UCSD-AML1 (cell line): ENCODE measurements around the gene PSMG1.

Experiments
- DNase-seq: peaks from one replicate; lab custom pipeline; 2025; ENCODE audit not compliant: unreplicated experiment; lab: John Stamatoyannopoulos, UW

Gene PSMG1

DNA sequence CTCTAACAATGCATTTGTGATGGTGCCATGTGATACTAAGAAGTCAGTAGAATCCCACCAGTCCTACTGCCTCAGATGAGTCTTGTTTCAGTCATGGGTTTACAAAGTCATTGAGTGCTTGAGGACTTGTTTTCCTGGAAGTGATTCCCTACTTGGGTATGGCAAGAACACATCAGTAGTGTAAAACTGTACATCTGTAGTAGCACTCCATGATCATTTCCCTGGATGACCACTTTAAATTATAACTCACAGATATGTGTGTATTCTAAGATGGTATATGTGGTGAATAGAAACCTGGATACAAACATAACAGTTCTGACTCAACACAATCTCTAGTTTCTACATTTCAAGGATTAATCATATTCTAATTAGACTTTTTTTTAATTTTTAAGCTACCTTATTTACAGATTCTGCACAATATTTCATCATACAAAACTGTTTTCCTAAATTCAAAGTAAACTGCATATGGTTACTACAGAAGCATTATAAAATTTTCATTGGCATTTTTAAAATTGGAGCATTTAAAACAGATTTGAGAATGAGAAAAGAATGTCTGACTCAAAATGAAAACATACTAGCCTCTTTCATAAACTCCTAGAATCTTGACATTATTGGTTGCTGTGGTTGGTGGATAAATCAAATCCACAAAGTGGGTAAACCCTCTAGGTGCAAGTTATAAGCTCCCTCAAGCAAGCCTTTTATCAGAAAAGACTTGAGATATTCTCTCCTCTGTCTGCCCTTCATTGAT is 6.8 kb upstream of the PSMG1 start:
- no peak for DNase-seq

DNA sequence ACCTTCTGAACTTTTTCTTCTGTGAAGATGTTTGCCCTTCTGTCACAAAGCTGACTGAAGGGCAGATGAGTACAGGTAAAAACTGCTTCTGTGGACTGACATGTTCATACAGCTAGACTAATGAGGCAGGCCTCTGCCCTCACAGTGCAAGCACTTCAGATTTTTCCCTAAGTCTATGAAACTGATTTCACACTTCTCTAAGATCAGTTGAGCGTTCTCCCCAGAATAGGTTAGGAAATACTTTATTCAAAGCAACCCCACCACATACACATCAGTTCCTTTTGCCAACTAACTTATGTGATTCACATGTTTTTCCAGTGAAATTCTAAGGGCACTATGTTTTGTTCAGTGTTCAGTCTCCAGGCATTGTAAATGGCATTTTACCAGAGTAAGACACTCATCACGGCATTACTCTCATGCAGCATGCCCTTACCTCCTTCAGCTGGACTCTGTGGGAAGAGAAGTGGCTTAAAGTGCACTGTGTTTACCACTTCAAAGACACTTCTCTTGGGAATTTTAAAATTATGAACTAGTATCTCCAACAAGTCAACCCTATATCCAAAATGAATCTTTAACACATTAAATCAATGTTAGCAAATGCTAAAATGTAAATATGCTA is 5.4 kb upstream of the PSMG1 start:
- DNase-seq: no peak

DNA sequence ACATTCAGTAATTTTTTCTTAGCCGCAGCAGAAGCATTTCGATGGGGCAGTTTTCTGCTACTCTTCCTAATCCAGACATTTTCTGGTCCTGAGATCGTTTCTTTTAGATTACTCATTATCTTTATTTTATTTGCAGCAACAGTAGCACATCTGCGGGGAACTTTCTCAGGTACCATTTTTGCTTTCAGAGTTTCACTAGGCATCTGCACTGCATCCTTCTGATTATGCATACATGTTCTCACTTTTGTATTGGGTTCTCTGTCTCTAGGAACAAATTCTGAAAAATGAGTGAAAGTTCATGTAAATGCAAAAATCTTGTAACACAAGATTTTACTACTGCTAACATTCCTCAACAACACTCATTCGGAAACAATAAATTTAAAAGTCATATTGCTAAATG is 3.9 kb upstream of the PSMG1 start:
- DNase-seq: no peak

DNA sequence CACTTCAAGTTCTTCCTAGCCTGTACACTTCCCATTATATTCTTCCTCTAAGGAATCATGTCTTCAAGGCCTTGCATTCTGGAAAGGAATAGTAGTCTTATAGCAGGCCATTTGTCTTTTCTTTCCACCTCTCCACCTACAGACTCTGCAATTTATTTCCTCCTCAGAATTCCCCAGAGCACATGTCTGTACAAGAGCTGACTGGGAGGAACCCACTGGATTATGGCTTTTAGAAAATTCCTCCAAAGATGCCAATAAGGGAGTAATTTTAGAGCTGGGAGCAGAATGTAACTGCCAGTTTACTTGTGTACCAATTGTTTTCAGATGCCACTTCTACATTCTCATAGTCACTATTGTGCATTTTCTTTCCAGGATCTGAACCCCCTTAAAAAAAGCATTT is 3.4 kb upstream of the PSMG1 start:
- DNase-seq: no peak

DNA sequence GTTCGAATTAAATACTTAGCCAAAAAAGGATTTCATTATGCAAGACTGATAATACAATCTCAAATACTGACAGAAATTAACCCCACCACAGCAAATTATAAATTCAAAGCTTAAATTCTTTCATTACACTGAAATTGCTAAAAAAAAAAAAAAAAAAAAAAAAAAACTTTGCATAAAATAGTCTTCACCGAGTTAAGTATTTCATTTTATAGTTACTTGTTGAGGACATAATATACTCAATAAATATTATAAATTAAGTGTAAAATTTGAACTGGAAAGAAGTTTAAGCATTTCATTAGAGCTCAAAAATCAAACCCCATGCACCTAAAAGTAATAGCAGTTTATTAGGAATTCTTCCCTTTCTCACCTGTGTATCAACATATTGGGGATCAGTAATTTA is 1.9 kb upstream of the PSMG1 start:
- no peak for DNase-seq

DNA sequence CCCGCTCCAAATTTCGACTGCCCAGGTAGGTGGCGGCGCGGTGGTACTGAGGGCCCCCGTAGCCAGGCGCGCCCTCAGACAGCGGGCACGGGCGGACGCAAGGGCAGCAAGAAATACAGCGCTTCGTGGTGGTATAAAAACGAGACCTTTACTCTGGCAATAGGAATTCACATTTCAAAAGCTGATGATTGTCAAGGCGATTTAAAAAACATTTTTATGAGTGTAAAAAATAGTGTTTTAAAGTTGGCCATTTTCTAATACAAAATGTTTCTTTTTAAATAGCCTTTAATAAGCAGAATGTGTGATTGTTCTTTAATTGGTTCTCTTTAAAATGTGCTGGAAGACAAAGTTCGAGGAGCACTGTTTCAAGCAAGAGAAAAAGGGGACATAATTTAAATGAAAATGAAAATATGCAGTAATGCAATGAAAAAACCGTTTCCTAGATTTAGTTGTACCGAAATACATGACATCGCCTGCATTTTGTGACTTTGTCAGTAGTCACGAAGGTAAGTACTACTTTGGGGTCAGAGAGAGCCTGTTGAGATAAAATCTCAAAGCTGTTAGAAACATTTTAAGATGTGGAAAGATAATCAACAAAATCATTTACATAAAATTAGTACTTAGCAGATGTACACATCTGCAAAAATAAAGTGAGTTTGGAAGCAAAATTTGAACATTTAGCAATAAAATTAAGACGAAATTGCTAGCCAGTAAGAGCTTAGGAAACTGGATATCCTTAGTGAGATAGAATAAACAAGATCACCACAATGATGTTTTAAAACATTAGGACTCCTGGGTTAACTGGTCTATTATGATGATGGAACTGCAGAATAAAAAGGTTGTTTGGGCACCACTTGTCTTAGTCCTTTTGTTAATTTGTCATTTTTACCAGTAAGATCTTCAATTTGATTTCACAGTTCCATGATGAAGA is 1.1 kb upstream of the PSMG1 start:
- no peak for DNase-seq

DNA sequence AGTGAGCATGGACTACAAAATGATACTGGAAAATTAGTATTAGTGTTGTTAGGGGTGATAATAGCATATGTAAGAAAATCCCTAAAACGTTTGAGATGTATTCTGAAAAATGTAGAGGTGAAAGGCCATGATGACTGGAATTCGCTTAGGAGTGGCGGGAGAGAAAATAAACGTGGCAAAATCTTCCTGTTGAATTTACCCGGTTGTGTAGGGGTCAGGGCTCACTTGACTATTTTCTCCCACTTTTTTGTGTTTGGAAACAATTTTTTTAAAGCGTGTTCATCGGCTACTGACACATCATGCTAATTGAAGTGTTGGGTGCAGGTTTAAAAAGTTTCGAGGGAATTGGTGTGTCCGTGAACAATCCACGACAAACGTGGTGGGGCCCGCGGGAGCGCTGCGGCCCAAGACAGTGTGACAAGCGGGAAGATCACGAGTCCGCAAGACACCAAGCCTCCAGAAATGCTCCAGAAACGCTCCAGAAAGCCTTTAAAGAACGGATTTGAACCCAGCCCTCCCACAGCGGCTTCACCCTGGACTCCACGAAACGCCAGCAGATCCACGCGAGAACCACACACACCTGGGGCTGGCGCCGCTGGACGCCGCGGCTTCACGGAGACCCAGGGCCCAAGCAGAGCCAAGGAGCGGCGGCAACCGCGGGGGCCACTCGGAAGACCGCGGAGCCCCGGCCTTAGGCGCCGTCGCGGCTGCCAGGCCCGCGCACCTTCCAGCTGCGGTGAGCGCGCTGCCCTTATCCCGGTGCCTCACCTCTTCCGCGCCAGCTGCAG is 573 bp downstream of the PSMG1 start:
- no peak for DNase-seq

DNA sequence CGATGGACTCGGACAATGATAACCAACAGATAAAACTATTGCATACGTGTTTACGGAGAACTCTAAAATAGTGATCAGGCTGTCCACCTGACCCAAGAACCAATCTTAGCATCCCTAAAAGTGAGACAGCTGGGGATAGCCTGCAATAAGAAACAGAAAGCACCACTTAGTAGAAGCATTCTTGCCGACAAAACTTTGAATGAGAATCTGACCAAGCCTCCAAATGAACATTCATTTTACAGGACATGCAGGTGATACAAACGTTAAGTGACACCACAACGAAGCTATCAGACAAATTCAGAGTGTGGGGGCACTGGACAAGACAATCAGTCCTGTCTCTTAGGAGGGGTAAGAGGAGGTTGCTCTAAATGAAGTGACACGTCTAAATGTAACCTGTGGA is 1.2 kb downstream of the PSMG1 start:
- DNase-seq: no peak

DNA sequence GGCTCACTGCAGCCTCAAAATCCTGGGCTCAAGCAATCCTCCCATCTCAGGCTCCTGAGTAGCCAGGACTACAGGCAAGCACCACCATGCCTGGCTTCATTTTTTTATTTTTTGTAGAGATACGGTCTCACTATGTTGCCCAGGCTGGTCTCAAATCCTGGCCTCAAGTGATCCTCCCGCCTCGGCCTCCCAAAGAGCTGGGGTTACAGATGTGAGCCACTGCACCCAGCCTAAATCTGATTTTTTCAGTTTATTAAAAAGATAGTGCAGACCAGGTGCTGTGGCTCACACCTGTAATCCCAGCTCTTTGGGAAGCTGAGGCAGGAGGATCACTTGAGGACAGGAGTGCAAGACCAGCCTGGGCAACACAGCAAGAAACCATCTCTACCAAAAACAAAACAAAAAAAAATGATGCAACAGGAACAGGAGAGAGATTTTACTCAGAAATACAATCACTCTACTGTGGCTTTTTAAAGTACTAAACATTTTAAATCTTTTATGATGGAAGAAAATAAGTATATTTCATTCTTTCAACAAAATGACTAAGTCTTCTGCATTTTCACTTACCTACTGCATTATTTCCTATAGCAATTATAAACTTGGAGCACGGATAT is 1.9 kb downstream of the PSMG1 start:
- DNase-seq: no peak

DNA sequence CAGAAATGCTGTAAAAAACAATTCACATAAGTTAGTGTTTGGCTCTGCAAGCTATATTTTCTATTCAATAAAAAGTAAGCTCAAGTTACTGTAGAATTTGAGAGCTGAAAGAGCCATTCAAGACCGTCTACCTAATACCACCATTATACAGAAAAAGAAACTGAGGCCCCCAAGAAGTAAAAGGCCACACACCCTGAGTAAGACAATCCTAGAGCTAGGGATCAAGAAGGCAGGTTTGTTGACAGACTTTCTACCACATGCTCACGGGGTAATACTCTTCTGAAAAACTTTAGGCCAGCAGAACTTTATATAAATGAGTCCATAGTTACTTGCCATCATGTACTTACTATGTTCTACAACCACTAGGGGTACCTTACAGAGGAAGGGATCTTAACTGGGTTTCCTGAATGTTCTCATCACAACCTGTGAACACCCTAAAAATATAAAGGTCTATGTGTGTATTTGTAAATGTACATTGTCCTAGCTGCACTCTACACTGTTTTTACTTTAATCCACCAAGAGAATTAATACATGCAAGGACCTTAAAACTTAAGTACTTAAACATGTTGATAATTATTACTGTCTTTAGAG is 2.7 kb downstream of the PSMG1 start:
- DNase-seq: no peak

DNA sequence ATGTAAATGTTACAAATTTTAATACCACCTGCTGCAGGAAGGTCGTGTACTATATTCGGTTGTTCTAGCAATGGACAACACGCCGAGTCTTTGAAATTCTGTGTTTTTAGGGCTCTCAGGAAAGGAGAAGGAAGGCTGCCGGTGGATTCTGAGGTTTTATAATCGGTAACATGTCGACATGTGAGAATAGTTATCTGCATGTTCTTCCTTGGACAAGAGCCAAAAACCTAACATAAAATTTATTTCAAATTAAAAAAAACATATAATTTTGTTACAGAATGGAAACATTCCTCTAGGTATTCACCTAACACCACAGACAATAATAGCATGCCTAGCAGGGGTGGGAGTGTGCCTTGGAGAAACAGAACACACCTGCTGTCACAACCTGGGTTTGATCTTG is 4.8 kb downstream of the PSMG1 start:
- no peak for DNase-seq

DNA sequence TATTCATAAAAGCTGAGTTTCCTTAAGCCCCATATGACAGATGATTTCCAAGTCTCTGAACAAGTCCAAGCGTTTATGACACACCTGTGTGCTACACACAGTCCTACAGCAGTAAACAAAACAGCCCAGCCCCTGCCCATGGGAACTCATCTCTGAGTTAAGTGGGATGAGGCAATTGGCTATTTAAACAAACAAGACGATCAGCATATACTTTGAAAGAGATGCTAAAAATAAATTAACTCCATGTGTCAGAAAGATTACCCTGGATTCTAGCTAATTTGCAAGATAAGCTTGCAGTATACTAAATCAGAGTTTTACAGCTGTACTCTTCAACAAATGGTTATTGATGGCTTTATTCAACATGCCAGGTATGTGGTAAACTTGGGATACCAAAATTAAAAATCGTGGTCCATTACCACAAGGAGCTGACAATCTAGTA is 7.0 kb downstream of the PSMG1 start:
- DNase-seq: no peak

DNA sequence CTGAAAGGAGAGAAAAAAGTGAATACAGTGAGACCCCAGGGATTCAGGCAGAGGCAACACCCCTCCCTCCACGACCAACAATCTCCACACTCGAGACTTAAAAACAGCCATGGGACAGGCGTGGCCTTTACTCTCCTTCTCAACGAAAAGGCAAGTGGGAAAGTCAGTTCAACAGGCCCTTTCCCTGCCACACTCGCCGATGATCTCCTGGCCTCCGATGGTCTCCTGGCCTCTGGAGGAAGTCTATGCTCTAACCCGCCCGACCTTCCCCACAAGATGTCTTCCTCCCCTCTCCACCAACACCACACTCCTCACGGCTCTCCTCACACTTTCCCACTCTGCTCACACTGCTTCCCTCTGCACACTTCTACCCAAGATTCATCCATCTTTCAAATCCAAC is 7.6 kb downstream of the PSMG1 start:
- no peak for DNase-seq

DNA sequence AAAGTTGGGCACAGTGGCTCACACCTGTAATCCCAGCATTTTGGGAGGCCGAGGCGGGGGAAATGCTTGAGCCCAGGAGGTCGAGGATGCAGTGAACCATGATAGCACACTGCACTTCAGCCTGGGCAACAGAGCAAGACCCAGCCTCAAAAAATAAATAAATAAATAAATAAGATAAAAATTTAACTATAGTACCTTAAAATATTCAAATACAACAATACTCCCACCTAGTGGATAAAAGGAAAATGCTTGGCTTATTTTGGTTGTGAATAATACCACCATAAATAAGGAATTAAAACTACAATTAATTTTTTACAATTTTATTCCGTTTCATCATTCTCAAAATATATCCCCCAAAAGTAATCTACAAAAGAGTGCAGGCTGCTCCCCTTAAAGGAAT is 8.1 kb downstream of the PSMG1 start:
- DNase-seq: no peak

DNA sequence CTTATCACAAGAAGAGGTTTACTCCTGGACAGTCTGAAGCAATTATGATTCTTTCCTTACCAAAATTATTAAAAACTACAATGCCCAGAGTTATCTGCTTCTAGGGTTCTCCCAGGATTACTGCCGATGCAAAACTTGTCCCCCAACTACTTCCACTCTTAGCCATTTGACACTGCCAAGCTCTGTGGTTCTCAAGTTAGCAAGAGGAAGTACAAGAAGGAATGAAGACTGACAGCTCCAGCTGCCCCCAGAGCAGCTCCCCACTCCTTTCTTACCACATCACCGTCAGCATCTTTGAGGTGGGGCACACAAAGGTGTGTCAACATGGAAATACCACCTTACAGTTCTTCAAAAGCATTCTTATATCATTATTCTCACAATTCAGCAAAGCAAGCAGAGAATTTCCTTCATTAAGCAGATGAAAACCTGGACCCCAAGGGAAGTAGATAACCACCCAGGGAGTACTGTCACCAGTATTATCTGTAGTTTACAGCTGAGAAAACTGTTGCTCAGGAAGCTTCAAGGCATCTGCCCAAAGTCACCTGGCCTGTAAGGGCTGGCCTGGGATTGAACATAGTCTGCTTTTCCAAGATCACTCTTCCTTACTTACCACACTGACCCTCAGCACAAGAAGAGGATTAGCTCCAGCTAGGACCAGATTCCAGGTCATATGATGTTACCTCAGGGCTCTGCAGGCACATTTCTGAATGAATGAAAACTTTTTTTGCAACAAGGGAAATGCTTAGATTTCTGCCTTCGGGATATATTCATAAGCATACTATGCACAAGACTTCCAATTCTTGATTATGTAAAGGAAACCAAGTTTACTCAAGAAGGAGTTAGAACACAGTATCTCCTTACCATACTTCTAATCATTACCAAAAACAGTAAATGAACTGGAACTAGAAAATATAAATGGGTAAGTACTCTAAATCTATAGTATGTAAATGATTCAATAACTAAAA is 9.3 kb downstream of the PSMG1 start:
- DNase-seq: no peak

DNA sequence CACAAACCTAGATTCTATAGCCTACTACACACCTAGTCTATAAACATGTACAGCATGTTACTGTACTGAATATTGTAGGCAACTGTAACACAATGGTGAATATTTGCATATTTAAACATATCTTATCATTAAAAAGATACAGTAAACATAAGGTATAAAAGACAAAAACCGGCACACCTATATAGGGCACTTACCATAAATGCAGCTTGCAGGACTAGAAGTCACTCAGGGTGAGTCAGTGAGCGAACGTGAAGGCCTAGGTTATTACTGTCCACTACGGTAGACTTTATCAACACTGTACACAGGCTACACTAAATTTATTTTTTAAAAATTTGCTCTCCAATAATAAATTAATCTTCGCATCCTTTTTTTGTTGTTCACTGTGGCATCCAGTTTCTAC is 13.3 kb downstream of the PSMG1 start:
- no peak for DNase-seq

DNA sequence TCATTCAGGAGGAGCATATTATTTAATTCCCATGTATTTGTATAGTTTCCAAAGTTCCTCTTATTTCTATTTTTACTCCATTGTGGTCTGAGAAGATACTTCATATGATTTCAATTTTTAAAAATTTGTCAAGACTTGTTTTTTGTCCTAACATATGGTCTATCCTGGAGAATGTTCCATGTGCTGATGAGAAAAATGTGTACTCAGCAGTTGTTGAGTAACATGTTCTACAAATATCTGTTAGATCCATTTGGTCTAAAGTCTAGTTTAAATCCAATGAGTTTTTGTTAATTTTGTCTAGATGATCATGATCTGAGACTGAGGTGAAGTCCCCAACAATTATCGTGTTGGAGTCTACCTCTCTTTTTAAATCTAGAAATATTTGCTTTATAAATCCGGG is 14.5 kb downstream of the PSMG1 start:
- DNase-seq: no peak

DNA sequence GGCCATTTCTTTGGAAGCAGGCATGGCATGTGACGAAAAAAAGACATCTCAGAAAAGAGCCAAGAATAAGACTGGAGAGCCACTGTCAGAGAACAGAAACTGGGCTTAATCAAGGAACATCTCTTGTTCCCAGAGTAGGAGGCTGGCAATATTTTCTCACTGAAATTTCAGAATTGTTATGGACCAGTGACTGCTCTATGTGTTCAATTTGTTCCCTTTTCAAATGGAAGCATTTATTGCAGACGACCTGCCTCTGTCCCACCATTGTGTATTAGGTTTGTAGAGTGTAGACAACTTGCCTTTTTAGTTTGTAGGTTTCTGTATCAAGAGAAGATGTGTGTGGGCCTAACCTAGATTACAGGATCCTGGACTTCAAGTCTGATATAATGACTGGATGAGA is 18.7 kb downstream of the PSMG1 start:
- DNase-seq: no peak

DNA sequence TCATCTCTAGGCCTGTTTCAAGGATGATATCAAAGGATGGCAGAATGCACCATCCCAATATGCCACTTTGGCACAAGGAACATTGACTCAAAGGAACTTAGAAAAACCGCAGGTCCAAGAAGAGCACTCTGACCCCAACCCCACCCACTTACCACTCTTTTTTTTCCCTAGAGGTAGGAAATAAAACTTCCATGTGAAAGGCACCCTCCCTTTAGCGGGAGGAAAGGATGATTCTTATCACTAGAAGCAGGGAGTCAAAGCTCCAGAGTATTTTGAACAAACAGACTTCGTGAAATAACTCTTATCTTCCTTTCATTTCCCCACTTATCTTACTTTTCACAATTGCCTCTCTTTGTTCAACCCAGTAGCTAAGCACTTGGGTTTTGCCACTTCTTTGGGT is 22.2 kb downstream of the PSMG1 start:
- no peak for DNase-seq
